SH-SY5Y (cell line): ENCODE results near the gene HINT3.

ENCODE experiments used
- GATA2 ChIP-seq: IDR thresholded peaks from 2 replicates; pipeline ENCODE4 v1.6.1; 2011; ENCODE audit warnings: mild to moderate bottlenecking, low read depth, low read length
- GATA3 ChIP-seq: IDR thresholded peaks from 2 replicates; pipeline ENCODE4 v1.6.1; 2011; ENCODE audit warnings: low read depth, mild to moderate bottlenecking, low read length, moderate library complexity

GRCh38 chr6:125927761-125928160 lies 28.8 kb upstream of the HINT3 start:
- TF ChIP-seq GATA3 (no peak), GATA2 (no peak)
